Measurements from ENCODE around the gene RNF151.

RNF151 gene

DNA sequence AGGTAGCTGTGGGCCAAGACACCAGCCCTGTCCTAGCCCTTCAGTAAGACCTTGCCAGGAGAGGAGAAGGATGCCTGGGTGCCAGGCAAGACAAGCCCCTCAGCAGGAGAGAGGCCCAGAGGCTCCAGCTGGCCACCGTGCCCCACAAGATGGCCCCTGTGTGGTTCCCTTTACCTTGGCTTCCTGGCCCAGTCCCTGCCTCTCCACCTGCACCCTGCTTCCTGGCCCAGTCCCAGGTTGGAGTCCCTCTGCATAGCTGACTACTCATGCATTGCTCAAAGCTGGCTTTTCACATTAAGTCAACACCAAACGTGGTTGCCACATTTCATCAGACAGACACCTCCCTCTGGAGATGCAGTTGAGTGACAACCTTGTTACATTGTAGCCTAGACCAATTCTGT is 27.1 kb downstream of the RNF151 start:
- DNase-seq: no peak

DNA sequence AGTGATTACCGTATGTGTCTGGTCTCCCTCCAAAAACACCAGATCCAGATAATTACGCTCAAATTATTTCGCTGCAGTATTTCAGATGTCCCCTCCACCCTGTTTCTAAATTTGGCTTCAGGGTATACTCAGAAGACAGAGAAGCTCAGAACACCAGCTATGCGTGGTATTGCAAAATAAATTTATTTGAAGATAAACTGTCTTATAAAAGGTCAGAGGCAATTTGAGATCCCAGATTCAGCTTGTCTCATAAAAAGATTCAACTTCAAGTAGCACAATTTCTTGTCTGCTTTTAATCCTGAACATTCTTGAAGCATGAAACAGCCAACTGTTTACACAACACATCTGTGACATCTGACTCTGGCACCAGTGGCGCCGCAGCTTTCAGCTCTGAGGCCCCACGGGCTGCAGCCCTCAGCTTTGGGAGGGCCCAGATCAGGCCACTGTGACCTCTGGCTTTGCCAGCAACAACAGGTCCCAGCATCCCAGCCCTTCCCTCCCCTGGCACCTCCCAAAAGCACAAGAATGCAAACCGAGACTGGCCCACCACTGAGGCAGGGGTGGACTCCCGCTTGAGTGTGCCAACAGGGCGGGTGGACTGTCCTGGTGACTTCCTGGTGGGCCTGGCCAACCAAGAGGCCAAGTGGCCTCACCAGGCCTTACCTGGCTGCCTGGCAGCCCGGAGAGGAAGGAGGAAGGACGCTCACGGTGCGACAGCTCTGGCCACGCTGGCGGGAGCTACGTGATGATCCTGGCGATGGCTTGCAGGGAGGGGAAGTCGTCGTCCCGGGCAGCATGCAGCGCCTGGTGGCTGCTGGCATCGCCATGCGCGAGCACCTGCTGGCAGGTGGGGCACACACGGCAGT is 31.1 kb downstream of the RNF151 start:
- no peak for DNase-seq

GRCh38 chr16:1998360-1998835 is 31.7 kb downstream of the RNF151 start:
- no peak for DNase-seq

GRCh38 chr16:1998852-1999801 is 32.5 kb downstream of the RNF151 start:
- DNase-seq: no peak

- no peak for DNase-seq
Measured at GRCh38 chr16:1999866-2000514, 33.3 kb downstream of the RNF151 start.

GRCh38 chr16:2001035-2001434 is 34.4 kb downstream of the RNF151 start:
- DNase-seq: no peak

GRCh38 chr16:2001456-2002355 is 35.0 kb downstream of the RNF151 start:
- DNase-seq: no peak

DNA sequence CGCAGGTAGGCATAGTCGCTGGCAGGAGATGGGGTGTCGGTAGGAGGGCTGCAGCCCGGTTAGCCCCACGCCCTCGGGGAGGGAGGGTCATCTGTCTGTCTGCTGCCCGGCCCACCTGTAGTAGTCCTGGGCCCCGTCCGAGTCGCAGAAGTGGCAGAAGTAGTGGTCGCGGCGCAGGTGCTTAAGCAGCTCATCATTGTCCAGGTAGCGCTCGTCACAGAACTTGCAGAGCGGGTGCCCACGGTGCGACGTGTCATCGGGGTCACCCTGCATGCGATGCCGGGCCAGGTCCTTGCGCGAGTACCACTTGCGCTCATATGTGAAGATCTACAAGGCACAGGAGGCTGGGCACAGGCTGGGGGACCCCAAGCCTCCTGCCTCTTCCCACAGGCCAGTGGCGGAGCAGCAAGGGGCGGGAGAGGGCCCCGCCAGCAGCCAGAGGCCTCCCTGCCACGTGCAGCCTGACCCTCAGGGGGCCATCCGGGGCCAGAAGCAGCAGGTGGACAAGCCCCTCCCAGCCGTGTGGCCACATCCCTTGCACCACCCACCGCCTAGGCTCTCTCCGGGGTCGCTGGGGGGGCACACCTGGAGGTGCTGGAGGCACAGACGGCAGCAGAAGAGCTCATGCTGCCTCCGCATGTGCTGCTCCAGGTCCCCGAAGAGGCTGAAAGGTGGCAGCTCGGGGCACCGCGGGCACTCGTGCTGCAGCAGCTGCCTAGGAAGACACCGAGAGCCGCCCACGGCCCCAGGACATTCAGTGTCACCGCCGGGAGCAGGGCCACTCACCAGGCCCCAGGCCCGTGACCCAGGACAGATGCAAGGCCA is 36.0 kb downstream of the RNF151 start:
- no peak for DNase-seq

DNA sequence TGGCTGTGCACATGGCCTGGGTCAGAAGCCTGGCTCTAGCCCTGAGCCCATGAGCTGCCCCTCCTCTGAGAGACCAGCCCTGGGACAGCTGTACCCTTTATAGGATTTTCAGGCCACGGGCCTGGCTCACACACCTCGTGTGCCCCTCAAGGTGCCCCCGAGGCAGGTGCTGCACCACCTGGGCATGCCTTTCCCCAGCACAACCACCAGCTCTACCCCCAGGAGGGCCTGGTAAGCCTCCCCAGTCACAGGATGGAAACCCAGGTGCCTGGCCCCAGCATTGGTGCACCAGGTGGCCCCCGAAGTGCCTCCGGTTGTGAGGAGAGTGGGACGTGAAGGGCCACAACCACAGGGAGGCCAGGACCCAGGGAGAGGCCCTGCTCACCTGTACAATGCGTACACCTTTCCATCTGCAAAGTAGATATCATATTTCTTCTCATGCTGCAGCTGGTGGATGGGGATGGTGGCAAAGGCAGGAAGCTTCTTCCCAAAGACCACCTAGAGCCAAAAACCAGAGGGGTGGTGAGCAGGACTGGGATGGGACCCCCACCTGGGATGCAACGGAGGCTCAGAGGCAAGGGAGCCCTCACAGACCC is 36.7 kb downstream of the RNF151 start:
- no peak for DNase-seq

DNA sequence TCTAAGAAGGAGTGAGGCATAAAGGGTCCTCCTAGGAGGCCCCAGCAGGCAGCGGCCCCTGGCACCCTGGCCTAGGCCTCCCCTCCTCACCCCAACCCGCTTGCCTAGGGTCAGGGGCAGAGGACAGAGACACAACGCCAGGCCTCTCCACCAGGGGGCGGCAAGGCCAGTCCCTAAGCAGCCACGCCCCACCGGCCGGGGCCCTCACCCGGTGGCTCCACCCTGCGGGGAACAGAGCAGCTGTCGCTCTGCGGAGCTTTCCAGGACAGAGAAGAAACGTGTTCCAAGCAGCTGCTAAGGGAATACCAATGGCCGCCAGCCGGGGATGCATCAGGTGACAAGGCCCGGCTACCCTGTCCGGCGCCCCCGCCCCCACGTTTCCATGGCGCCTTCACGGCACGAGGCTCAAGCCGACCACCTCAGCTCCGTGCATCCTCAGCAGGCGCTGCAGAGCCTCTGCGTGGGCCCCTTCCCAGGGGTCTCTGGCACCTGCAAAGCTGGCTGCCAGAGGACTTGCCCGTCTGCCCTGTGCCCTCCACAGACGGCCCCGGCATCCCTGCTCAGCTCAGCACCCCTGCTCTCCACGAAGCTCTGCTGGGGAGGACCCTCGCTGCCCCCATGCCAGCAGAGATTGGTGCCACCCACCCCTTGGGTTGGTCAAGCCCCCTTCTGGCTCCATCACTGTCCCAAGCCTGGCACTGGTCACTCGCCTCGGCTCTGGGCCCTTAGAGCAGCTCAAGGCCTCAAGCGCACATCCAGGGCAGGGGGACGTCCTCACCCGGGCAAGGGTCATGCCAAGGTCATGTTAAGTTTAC is 37.4 kb downstream of the RNF151 start:
- peak; percentile 95 for DNase-seq

- DNase-seq: no peak
Measured at GRCh38 chr16:2004795-2005517, 38.3 kb downstream of the RNF151 start.

- DNase-seq: no peak
Measured at GRCh38 chr16:2005646-2006045, 39.0 kb downstream of the RNF151 start.

DNA sequence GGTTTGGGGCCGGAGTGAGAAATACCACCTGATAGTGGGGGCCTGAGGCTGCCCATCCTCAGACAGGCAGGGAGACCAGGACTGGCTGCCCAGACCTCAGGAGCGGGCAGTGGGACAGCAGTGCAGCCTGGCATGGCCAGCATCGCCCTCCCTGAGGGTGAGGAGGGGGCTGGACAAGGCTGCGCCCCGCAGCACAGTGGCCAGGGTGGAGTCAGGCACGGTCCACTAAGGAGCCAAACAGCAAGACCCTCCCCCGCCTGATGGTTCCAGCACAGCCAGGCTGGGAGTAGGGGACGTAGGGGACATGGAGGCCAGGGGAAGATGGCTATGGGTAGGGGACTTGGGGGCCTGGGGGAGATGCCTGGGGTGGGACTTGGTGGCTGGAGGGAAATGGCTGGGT is 39.7 kb downstream of the RNF151 start:
- DNase-seq: no peak

DNA sequence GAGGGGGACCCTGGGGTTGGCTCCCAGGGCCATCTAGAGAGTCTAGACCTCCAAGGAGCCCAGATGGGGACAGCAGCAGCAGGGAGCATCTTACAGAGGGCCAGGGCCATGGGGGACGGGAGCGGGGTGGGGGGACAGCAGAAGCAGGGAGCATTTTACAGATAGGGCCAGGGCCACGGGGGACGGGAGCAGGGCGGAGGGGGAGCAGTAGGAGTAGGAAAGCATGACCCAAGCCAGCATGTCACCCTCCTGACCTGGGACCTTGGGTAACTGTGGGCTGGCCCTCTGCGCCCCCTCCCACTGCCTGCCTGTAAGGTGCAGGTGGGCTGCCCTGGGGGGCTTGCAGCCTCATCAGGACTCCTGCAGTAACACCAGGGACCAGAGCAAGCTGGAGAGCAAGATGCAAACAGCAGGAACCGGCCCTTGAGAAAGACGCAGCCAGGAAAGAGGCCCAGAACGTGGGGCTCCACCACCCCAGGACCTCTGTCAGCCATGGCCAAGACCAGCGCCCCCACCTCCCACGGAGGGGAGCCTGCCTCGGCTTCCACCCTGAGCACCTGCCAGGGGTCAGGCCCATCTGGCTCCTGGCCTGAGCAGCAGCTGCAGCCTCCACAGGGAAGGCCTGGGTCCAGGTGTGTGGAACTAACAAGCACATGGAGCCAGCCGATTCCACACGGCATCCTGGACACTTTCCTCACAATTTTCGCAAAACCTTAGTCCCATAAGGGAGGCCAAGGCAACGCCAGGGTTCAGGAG is 40.6 kb downstream of the RNF151 start:
- no peak for DNase-seq

- DNase-seq: peak; percentile 73
Measured at GRCh38 chr16:2008009-2008526, 41.4 kb downstream of the RNF151 start.

DNA sequence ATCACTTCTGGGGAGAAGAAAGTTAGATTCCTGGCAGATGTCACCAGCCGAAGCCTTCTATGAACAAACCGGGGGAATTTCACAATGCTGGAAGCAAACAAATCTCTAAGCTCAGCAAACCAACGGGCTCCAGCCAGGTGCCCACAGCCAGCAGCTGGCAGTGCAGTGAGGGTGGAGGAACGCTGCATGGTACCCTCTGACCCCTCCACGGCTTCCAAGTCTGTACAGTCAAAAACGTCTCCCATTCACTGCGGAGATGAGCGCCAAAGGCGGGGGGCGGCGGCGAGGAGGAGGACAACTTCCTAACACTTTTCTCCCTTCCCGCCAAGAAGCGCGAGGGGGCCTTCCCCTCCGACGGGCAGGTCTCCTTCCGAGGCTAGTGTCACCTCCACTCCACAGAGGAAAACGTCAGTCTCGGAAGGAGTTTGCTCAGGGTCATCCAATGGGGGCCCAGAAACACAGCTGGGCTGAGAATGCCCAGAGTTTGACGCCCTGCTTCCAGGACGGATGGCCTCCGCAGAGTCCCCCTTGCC is 42.0 kb downstream of the RNF151 start:
- DNase-seq: peak; percentile 75

GRCh38 chr16:2009164-2009711 is 42.6 kb downstream of the RNF151 start:
- DNase-seq: peak; percentile 77
